Skeletal muscle tissue (tissue), 4 donors: Measurements from ENCODE around the gene NDUFAF5. TPM values are rescaled to one million over a fixed set of nuclear protein-coding genes. Genes with fewer than 3 reads are reported as not detected.

Experiments
- H3K27ac ChIP-seq: one replicate; pipeline ENCODE4 v1.7.0; 2013; ENCODE audit warnings: mild to moderate bottlenecking, low read depth, low read length, inconsistent platforms
- H3K27me3 ChIP-seq, 3 donors: one replicate each; pipeline ENCODE4 v1.7.0; 2013; ENCODE audit warnings: low read length in 3 of 3; ENCODE audit not compliant: control insufficient read depth in 3 of 3, insufficient read depth in 3 of 3
- H3K36me3 ChIP-seq, 3 donors: one replicate each; pipeline ENCODE4 v1.7.0; 2013; ENCODE audit warnings: low read length in 3 of 3; ENCODE audit not compliant: control insufficient read depth in 3 of 3, insufficient read depth in 3 of 3
- H3K4me1 ChIP-seq, 3 donors: one replicate each; pipeline ENCODE4 v1.7.0; 2013; ENCODE audit warnings: low read length in 3 of 3, mild to moderate bottlenecking in 3 of 3; ENCODE audit not compliant: control insufficient read depth in 3 of 3, insufficient read depth in 3 of 3
- H3K4me3 ChIP-seq, 3 donors: one replicate each; pipeline ENCODE4 v1.7.0; 2013; ENCODE audit warnings: low read length in 3 of 3
- H3K9ac ChIP-seq, 3 donors: one replicate each; pipeline ENCODE4 v1.7.0; 2013; ENCODE audit warnings: low read length in 3 of 3, mild to moderate bottlenecking in 3 of 3, moderate library complexity in 2 of 3, low read depth in 1 of 3
- H3K9me3 ChIP-seq, 3 donors: one replicate each; pipeline ENCODE4 v1.7.0; 2013; ENCODE audit warnings: low read length in 3 of 3; ENCODE audit not compliant: control insufficient read depth in 3 of 3
- total RNA-seq: library from RNA; depleted of rRNA; stranded (reverse); fragments of >200 nt; gene quantifications from one replicate; pipeline ENCODE4 v1.2.3, GENCODE V29; 2014
- donor health status: Osteomylitis.

NDUFAF5 gene
- total RNA-seq, 1 donor from 2014 or later = 16.7 TPM

DNA sequence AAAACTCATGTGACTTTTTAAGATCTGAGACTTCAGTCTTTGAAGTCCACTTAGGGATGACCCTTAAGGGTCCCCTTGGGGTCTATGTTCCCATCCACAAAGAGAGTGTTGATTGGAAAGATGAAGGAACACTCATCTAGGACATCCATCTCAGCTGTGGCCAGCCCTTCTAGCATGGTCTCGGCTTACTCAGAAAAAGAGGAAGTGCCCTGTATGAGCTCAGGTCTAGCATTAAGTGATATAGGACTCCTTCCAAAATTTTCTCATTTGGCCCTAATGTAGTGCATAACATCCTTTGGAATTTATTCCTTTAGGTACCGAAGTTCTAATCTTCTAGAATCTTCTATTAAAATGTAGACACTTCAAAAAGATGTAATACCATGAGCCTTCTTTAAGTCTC, 77.4 kb downstream of the NDUFAF5 start:
- Histone ChIP-seq H3K9me3 (no peaks in the 10 kb centered on the region), H3K27ac (no peak overlapping the region), H3K36me3 (no peaks in the 10 kb centered on the region), H3K9ac (no peak overlapping the region), H3K27me3 (no peaks in the 10 kb centered on the region), H3K4me3 (no peak overlapping the region), H3K4me1 (peaks cover 19 to 29% (median 22%) of the 10 kb centered on the region in 3 donors)

DNA sequence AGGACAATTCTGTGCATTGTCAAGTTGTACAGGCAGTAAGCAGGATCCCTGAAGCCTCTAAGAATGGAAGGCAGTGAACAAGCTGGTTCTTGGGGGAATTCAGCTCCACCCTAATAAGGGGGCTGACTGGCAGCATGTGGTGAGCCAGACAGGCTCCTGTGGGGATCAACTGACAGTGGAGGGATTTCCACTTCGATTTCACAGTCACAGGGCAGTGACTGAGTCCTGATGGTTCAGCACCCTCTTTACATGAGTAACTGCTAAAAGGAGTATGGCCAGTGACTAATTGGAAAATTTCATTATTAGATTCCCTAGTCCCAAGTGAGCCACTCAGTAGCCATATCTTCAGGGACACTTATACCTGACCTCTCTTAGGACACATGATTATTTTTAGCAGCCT, 78.4 kb downstream of the NDUFAF5 start:
- H3K27me3 ChIP-seq = no peaks in the 10 kb centered on the region
- H3K27ac ChIP-seq = no peak overlapping the region
- no peak overlapping the region for H3K4me3 ChIP-seq
- no peaks in the 10 kb centered on the region for H3K36me3 ChIP-seq
- H3K9ac ChIP-seq = no peak overlapping the region
- H3K9me3 ChIP-seq = no peaks in the 10 kb centered on the region
- H3K4me1 ChIP-seq = peaks cover 14 to 24% (median 14%) of the 10 kb centered on the region in 3 donors

DNA sequence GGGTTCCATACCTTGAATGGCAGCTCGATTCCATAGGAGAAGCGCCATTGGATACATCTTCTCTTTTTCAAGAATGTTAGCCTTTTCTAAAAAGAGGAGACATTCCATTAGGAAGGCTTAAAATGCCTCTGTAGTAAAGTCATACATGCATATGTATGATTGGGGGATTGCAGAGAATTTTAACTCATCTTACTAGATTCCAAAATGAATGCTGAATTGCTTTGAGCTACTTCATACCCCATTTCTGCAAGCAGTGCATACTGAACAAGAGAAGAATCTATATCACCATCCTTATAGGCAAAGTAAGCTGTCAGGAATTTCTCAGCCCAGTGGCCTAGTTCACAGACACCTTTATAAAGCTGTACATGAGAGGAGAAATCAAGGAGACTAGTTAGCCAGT, 80.3 kb downstream of the NDUFAF5 start:
- Histone ChIP-seq H3K4me3 (no peak overlapping the region), H3K4me1 (peaks cover 19 to 25% (median 21%) of the 10 kb centered on the region in 3 donors), H3K9me3 (no peaks in the 10 kb centered on the region), H3K36me3 (no peaks in the 10 kb centered on the region), H3K9ac (peak overlapping the region in 2 of 3 donors; percentile 23 to 48), H3K27me3 (no peaks in the 10 kb centered on the region), H3K27ac (peak overlapping the region; percentile 80)

DNA sequence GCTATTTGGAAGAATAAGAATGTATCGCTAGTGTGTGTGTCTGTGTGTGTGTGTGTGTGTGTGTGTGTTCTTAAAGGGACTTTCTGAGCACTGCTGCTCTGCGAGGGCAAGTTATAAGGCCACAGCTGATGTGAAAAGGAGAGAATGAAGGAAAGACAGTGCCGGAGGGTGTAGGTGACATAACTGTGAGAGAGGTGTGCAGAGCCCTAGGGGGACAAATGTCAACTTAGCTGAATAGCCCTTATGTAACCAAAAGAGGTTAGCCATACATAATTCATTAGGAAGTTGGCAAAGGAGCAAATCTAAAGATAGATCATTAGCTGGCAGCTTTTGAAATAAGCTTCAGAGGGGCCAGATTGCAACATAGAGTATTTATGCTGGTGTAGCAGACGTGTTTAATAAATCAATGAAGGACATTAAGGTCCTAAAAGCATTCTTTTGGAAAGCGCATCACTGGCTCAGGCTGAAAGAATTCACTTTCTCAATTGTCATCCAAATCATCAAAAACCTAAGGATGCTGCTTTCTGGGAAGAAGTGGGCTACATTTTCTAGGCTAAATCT, 81.0 kb downstream of the NDUFAF5 start:
- peak overlapping the region; percentile 80 for H3K27ac ChIP-seq
- H3K4me3 ChIP-seq = peak overlapping the region in 2 of 3 donors; percentile 20 to 41
- H3K9ac ChIP-seq = peak overlapping the region in 2 of 3 donors; percentile 22 to 48
- no peaks in the 10 kb centered on the region for H3K27me3 ChIP-seq
- H3K36me3 ChIP-seq = no peaks in the 10 kb centered on the region
- peaks cover 22 to 28% (median 24%) of the 10 kb centered on the region in 3 donors for H3K4me1 ChIP-seq
- no peaks in the 10 kb centered on the region for H3K9me3 ChIP-seq

DNA sequence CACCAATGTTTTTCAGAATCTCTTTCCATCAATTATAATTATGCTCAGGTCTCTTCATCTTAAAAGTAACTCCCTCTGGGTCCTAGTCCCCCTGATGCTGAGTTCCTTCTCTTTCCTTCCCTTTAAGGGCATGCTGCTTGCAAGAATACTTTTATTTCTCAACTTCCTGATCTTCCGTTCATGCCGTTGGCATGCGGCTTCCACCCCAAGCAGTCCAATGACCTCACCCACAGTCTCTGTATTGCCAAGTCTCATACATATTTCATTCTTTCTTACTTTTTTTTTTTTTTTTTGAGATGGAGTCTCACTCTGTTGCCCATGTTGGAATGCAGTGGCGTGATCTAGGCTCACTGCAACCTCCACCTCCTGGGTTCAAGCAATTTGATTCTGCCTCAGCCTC, 83.5 kb downstream of the NDUFAF5 start:
- Histone ChIP-seq H3K27me3 (no peaks in the 10 kb centered on the region), H3K36me3 (no peaks in the 10 kb centered on the region), H3K4me1 (peaks cover 22 to 28% (median 24%) of the 10 kb centered on the region in 3 donors), H3K9me3 (no peaks in the 10 kb centered on the region), H3K4me3 (no peak overlapping the region), H3K27ac (no peak overlapping the region), H3K9ac (no peak overlapping the region)

DNA sequence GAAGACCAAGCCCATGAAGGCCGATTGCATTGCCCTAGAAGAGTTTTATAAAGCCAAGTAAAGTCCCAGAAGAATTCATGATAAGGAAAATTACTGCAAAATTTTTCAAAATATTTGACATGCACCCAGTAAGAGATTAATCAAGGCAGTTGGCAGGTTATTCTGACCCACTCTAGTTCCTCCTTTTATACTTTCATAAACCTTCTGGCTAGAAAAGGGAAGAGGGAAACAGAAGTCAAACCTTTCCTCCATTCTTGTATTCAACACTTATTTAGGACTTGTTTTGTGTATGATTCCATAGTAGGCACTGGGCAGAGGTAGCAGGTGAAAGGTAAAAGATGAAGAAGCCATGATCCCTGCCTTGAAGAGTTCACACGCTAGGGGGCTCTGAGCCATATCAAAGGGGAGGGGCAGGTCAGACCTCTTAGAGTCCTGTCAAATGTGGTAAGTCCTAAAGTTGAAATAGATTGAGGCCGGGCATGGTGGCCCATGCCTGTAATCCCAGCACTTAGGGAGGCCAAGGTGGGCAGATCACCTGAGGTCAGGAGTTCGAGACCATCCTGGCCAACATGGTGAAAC, 85.4 kb downstream of the NDUFAF5 start:
- no peak overlapping the region for H3K4me3 ChIP-seq
- H3K27me3 ChIP-seq = no peaks in the 10 kb centered on the region
- no peaks in the 10 kb centered on the region for H3K36me3 ChIP-seq
- H3K4me1 ChIP-seq = peaks cover 20 to 24% (median 21%) of the 10 kb centered on the region in 3 donors
- H3K9ac ChIP-seq = no peak overlapping the region
- H3K27ac ChIP-seq = no peak overlapping the region
- H3K9me3 ChIP-seq = no peaks in the 10 kb centered on the region

Other genes with a start within 250 kb of the NDUFAF5 start
- 18.3 TPM for gene TASP1, start 146.1 kb upstream of the NDUFAF5 start, total RNA-seq
- 5.7 TPM for gene ESF1, start 109 bp upstream of the NDUFAF5 start, total RNA-seq
- gene SEL1L2, start 205.6 kb downstream of the NDUFAF5 start, total RNA-seq = not detected
- gene MACROD2, start 210.5 kb downstream of the NDUFAF5 start, total RNA-seq = 3.1 TPM